ENCODE measurements around the gene OR51M1. TPM values are rescaled to one million over a fixed set of nuclear protein-coding genes. Genes with fewer than 3 reads are reported as not detected.

The OR51M1 gene
- total RNA-seq, 2 experiments from 2014 or later, result not detected

DNA sequence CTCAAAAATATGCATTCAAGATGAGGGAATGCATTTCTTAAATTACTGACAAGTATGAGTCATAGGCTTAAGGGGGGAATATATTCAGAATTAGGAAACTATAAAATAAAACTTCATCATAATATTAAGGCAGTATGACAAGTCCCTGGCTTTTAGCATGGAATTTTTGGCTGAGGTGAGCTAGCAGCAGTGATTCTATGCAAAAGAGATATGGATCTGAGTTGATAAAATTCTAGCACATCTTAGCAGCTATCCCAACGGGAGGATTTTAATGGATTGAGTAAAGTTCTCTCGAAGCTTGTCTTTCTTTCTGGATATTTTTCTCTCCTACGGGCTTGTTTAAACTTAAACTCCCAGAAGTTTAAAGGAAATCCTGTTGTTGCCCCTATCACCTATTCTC is 39.5 kb downstream of the OR51M1 start:
- DNase-seq, result no peak
- Mint-ChIP-seq H3K27ac (no peak overlapping the region), H3K36me3 (ENCODE audit: low read depth) (no peaks in the 10 kb centered on the region), H3K9me3 (no peaks in the 10 kb centered on the region), H3K4me3 (no peak overlapping the region), H3K4me1 (no peaks in the 10 kb centered on the region), H3K27me3 (no peaks in the 10 kb centered on the region)
- CTCF ChIA-PET, result no interaction called here
- POLR2A ChIA-PET, result no interaction called here

DNA sequence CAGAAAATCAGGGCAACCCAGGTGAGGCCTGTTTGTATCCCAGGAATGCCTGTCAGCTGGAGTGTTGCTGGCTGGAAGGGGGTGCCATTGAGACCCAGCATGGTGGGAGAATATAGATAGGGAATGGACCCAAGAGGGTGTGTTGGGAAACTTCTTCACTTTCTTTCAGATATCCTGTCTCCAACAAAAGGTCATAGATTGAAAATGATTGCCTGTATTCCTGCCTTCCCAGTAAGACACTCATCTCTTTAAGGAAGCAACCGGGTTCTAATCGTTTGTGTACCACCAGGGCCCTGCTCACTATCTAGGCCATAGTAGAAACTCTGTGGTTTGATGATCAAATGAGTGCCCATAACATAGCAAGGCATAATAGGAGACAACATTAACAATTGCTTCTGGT is 57.8 kb downstream of the OR51M1 start, which contains the start of gene OR51I1:
OR51I1 (minus strand) TSS at position 101 of the 400 bp plus-strand sequence; CDS start at position 101, 0 bp downstream.
- Mint-ChIP-seq H3K27ac (no peak within 1 kb of the TSS), H3K4me3 (no peak within 1 kb of the TSS)
- POLR2A ChIA-PET, result no interaction called here

More for the DNA sequence above, 57.8 kb downstream of the OR51M1 start, which contains the start of gene OR51I1:
- Mint-ChIP-seq H3K27me3 (peaks cover 3% of the 10 kb centered on the region), H3K4me1 (no peaks in the 10 kb centered on the region), H3K9me3 (no peaks in the 10 kb centered on the region), H3K36me3 (ENCODE audit: low read depth) (no peaks in the 10 kb centered on the region)
- CTCF ChIA-PET, result no interaction called here
- no peak for DNase-seq

Other genes starting within 250 kb of the OR51M1 start
- gene OR52A5, start 245.5 kb upstream of the OR51M1 start, total RNA-seq, result not detected
- gene OR52A1, start 229.1 kb upstream of the OR51M1 start, total RNA-seq, result not detected
- not detected for gene OR51V1, start 183.1 kb upstream of the OR51M1 start, total RNA-seq
- gene HBB, start 156.7 kb upstream of the OR51M1 start, total RNA-seq, result not detected
- not detected for gene HBD, start 149.3 kb upstream of the OR51M1 start, total RNA-seq
- not detected for gene HBG1, start 134.0 kb upstream of the OR51M1 start, total RNA-seq
- not detected for gene HBG2, start 129.0 kb upstream of the OR51M1 start, total RNA-seq
- gene HBE1, start 113.9 kb upstream of the OR51M1 start, total RNA-seq, result not detected
- gene OR51B4, start 81.9 kb upstream of the OR51M1 start, total RNA-seq, result not detected
- not detected for gene OR51B2, start 59.5 kb upstream of the OR51M1 start, total RNA-seq
- not detected for gene OR51B5, start 40.3 kb upstream of the OR51M1 start, total RNA-seq
- not detected for gene OR51B6, start 32.3 kb upstream of the OR51M1 start, total RNA-seq
- not detected for gene OR51Q1, start 38.3 kb downstream of the OR51M1 start, total RNA-seq
- not detected for gene OR51I1, start 57.7 kb downstream of the OR51M1 start, total RNA-seq
- gene OR51I2, start 65.5 kb downstream of the OR51M1 start, total RNA-seq, result not detected
- gene OR52D1, start 104.9 kb downstream of the OR51M1 start, total RNA-seq, result not detected
- gene UBQLN3, start 126.1 kb downstream of the OR51M1 start, total RNA-seq, result not detected
- under 1 TPM; 0.25 to 0.45 TPM for gene UBQLNL, start 132.9 kb downstream of the OR51M1 start, total RNA-seq
- gene OR52H1, start 164.7 kb downstream of the OR51M1 start, total RNA-seq, result under 1 TPM in 1 of 2 experiments, not detected in 1; 0.37 TPM
- not detected for gene OR52B6, start 197.1 kb downstream of the OR51M1 start, total RNA-seq
- gene TRIM6, start 212.8 kb downstream of the OR51M1 start, total RNA-seq, result under 1 TPM; 0.07 to 0.37 TPM
- gene TRIM34, start 241.2 kb downstream of the OR51M1 start, total RNA-seq, result 10 to 100 TPM; 12.7 to 13.9 TPM